K562 (cell line): ENCODE results near the gene EML1.

Experiments used
- CBFA2T2 ChIP-seq: fragments of 450-650 bp; conservative IDR thresholded peaks from 2 replicates; pipeline ENCODE4 v1.6.1; 2017; ENCODE audit warnings: mild to moderate bottlenecking
- IRF2 ChIP-seq: sonication (generic); formaldehyde crosslinking; IDR thresholded peaks from 2 replicates; pipeline ENCODE4 v1.8.1; 2022; ENCODE audit warnings: mild to moderate bottlenecking, missing genetic modification reagents
- KLF1 ChIP-seq: fragments of 450-650 bp; IDR thresholded peaks from 2 replicates; pipeline ENCODE4 v1.6.1; 2016; ENCODE audit warnings: missing genetic modification characterization, missing compliant biosample characterization
- NR2C1 ChIP-seq, 2 experiments: fragments of 450-650 bp; IDR thresholded peaks; 2 replicates each; pipeline ENCODE4 v1.6.1; 2017; ENCODE audit warnings: mild to moderate bottlenecking in 2 of 2, antibody characterized with exemption in 1 of 2, inconsistent platforms in 1 of 2, missing compliant biosample characterization in 1 of 2, missing genetic modification characterization in 1 of 2
- TF ChIP-seq, protein P1 (sequence below): sonication (generic); formaldehyde crosslinking; IDR thresholded peaks from 2 replicates; pipeline ENCODE4 v1.8.0; 2022; ENCODE audit warnings: mild to moderate bottlenecking, missing genetic modification reagents
- TF ChIP-seq, protein P2 (sequence below): fragments of 450-650 bp; conservative IDR thresholded peaks from 2 replicates; pipeline ENCODE4 v1.6.1; 2016; ENCODE audit warnings: missing genetic modification characterization, low read depth, mild to moderate bottlenecking, control low read depth, missing compliant biosample characterization
- TF ChIP-seq, protein P3 (sequence below): fragments of 250-450 bp; sonication (Bioruptor Pico); IDR thresholded peaks from 2 replicates; pipeline ENCODE4 v1.8.0; 2022; ENCODE audit warnings: moderate library complexity, mild to moderate bottlenecking, inconsistent platforms
- TF ChIP-seq, protein P4 (sequence below): sonication (generic); formaldehyde crosslinking; IDR thresholded peaks from 2 replicates; pipeline ENCODE4 v1.4.0; 2020; ENCODE audit warnings: mild to moderate bottlenecking, missing genetic modification reagents
- TF ChIP-seq, protein P5 (sequence below): sonication (generic); formaldehyde crosslinking; IDR thresholded peaks from 2 replicates; pipeline ENCODE4 v1.9.0; 2022; ENCODE audit warnings: mild to moderate bottlenecking, missing genetic modification reagents

DNA sequence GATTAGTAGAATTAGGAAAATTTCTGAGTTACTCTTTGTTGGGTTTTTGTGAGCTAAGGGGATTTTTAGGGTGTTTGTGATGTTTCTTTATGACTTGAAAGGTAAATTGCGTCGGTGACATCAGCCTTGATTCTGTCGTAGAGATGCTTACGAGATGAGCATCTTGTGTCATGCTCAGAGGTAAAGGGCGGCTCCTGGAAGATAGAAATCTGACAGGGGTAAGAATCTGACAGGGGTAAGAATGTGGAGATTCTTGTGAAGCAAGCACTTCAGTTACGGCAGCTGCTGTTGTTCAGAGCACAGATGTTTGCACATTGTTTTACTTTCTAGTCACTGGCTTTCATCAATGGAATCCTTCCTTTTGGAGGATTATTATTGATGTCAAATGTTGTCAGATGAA is 22.5 kb downstream of the EML1 start:
- TF ChIP-seq, protein P1, sequence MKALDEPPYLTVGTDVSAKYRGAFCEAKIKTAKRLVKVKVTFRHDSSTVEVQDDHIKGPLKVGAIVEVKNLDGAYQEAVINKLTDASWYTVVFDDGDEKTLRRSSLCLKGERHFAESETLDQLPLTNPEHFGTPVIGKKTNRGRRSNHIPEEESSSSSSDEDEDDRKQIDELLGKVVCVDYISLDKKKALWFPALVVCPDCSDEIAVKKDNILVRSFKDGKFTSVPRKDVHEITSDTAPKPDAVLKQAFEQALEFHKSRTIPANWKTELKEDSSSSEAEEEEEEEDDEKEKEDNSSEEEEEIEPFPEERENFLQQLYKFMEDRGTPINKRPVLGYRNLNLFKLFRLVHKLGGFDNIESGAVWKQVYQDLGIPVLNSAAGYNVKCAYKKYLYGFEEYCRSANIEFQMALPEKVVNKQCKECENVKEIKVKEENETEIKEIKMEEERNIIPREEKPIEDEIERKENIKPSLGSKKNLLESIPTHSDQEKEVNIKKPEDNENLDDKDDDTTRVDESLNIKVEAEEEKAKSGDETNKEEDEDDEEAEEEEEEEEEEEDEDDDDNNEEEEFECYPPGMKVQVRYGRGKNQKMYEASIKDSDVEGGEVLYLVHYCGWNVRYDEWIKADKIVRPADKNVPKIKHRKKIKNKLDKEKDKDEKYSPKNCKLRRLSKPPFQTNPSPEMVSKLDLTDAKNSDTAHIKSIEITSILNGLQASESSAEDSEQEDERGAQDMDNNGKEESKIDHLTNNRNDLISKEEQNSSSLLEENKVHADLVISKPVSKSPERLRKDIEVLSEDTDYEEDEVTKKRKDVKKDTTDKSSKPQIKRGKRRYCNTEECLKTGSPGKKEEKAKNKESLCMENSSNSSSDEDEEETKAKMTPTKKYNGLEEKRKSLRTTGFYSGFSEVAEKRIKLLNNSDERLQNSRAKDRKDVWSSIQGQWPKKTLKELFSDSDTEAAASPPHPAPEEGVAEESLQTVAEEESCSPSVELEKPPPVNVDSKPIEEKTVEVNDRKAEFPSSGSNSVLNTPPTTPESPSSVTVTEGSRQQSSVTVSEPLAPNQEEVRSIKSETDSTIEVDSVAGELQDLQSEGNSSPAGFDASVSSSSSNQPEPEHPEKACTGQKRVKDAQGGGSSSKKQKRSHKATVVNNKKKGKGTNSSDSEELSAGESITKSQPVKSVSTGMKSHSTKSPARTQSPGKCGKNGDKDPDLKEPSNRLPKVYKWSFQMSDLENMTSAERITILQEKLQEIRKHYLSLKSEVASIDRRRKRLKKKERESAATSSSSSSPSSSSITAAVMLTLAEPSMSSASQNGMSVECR (CRISPR knock-in tag) = no peak
- no peak for TF ChIP-seq NR2C1 (IDR thresholded peaks at IDR 0.05)
- TF ChIP-seq NR2C1 (tag; IDR thresholded peaks at IDR 0.05) = no peak
- TF ChIP-seq, protein P2, sequence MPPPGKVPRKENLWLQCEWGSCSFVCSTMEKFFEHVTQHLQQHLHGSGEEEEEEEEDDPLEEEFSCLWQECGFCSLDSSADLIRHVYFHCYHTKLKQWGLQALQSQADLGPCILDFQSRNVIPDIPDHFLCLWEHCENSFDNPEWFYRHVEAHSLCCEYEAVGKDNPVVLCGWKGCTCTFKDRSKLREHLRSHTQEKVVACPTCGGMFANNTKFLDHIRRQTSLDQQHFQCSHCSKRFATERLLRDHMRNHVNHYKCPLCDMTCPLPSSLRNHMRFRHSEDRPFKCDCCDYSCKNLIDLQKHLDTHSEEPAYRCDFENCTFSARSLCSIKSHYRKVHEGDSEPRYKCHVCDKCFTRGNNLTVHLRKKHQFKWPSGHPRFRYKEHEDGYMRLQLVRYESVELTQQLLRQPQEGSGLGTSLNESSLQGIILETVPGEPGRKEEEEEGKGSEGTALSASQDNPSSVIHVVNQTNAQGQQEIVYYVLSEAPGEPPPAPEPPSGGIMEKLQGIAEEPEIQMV (tag) = no peak
- TF ChIP-seq, protein P3, sequence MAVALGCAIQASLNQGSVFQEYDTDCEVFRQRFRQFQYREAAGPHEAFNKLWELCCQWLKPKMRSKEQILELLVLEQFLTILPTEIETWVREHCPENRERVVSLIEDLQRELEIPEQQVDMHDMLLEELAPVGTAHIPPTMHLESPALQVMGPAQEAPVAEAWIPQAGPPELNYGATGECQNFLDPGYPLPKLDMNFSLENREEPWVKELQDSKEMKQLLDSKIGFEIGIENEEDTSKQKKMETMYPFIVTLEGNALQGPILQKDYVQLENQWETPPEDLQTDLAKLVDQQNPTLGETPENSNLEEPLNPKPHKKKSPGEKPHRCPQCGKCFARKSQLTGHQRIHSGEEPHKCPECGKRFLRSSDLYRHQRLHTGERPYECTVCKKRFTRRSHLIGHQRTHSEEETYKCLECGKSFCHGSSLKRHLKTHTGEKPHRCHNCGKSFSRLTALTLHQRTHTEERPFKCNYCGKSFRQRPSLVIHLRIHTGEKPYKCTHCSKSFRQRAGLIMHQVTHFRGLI (CRISPR knock-in tag) = no peak
- TF ChIP-seq, protein P4, sequence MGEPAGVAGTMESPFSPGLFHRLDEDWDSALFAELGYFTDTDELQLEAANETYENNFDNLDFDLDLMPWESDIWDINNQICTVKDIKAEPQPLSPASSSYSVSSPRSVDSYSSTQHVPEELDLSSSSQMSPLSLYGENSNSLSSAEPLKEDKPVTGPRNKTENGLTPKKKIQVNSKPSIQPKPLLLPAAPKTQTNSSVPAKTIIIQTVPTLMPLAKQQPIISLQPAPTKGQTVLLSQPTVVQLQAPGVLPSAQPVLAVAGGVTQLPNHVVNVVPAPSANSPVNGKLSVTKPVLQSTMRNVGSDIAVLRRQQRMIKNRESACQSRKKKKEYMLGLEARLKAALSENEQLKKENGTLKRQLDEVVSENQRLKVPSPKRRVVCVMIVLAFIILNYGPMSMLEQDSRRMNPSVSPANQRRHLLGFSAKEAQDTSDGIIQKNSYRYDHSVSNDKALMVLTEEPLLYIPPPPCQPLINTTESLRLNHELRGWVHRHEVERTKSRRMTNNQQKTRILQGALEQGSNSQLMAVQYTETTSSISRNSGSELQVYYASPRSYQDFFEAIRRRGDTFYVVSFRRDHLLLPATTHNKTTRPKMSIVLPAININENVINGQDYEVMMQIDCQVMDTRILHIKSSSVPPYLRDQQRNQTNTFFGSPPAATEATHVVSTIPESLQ (CRISPR knock-in tag) = no peak
- no peak for TF ChIP-seq CBFA2T2
- TF ChIP-seq, protein P5, sequence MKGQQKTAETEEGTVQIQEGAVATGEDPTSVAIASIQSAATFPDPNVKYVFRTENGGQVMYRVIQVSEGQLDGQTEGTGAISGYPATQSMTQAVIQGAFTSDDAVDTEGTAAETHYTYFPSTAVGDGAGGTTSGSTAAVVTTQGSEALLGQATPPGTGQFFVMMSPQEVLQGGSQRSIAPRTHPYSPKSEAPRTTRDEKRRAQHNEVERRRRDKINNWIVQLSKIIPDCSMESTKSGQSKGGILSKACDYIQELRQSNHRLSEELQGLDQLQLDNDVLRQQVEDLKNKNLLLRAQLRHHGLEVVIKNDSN (CRISPR knock-in tag) = no peak
- no peak for TF ChIP-seq KLF1
- TF ChIP-seq IRF2 (CRISPR knock-in tag) = no peak
